NCI-H2227 (cell line): ENCODE results near the gene AIG1.
A peak's percentile ranks its signal among the peaks of the same experiment; 100 is the strongest.
"Not testable (repeated sequence)": the region's sequence is repeated elsewhere in the genome, so short reads cannot be mapped to it uniquely, and the experiment has no call there.

Experiments
- DNase-seq: peaks from one replicate; lab custom pipeline; 2025; ENCODE audit not compliant: unreplicated experiment; lab: John Stamatoyannopoulos, UW

AIG1 gene

GRCh38 chr6:143060806-143061596 lies at the start of gene AIG1:
Gene AIG1 (plus strand): TSS chr6:143060889. CDS start chr6:143060926, 37 bp downstream.
- peak; percentile 87 for DNase-seq

DNA sequence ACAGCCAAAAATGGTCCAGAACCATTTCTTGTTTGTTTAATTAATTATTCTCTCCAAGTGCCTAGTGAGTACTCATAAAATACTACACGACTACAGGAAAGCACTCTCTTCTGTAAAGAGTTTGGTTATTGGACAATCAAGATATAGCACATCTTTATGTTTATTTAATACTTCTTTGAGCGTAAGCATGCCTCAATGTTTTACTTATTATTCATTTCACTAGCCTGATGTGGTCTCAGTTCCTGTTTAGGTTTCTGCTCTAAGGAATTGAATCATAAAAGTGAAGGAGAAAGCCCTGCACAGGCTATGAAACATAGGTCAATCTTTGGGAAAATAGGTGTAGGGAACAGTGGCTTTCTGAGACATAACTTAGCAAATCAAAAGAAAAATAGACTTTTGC lies 45.9 kb upstream of the AIG1 start:
- DNase-seq, result no peak

DNA sequence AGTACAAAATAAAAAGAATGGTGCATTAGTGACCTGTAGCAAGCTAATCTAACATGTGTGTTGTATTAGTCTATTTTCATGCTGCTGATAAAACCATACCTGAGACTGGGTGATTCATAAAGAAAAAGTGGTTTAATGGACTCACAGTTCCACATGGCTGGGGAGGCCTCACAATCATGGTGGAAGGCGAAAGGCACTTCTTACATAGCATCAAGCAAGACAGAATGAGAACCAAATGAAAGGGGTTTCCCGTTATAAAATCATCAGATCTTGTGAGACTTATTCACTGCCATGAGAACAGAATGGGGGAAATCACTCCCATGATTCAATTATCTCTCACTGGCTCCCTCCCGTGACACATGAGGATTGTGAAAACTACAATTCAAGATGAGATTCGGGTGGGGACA lies 45.4 kb upstream of the AIG1 start:
- DNase-seq, result no peak

GRCh38 chr6:143018955-143019354 lies 41.7 kb upstream of the AIG1 start:
- DNase-seq, result no peak

DNA sequence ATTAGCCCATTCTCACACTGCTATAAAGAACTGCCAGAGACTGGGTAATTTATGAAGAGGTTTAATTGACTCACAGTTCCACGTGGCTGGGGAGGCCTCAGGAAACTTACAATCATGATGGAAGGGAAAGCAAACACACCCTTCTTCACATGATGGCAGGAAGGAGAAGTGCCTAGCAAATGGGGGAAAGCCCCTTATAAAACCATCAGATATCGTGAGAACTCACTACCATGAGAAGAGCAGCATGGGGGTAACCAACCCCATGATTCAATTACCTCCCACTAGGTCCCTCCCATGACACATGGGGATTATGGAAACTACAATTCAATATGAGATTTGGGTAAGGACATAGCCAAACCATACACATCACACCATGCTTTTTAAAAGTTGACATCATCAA lies 39.8 kb upstream of the AIG1 start:
- DNase-seq, result not testable (repeated sequence)

- no peak for DNase-seq
Measured at GRCh38 chr6:143021543-143021942, 39.1 kb upstream of the AIG1 start.

DNA sequence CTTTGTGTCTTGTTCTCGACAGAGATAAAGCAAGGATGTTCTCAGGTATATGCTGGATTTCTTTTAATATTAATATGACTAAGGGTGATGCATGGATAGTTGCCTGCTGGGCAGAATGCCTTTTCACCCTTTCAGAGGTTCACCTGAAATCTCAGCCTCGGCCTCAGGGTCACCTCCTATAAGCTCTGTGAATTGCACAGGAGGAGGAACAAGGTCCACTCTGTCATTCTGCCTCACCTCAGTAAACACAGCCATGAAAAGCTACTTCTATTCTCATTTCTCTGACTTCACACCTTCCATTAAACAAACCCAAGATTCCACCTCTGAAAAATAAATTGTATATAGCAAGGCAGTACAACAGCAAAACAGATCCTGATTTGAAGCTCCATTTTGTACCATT lies 38.1 kb upstream of the AIG1 start:
- DNase-seq, result no peak

DNA sequence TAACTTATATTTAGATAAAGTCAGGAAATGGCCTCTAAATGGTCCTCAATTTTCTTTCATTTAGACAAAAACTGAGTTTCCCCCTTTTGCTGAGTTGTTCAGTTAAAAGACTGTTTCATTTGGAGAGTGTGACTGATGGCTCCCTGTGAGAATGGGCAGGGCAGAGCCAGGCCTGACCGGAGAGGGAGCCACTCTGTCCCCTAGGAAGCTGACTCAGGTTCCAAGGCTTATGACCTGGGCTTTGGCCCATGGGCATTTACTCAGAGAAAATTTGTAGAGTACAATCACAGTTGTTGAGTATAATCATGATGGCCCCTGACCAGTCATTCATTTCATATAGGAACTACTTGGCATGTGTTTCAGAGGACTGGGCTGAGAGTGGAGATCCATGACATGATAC lies 37.0 kb upstream of the AIG1 start:
- DNase-seq, result no peak

DNA sequence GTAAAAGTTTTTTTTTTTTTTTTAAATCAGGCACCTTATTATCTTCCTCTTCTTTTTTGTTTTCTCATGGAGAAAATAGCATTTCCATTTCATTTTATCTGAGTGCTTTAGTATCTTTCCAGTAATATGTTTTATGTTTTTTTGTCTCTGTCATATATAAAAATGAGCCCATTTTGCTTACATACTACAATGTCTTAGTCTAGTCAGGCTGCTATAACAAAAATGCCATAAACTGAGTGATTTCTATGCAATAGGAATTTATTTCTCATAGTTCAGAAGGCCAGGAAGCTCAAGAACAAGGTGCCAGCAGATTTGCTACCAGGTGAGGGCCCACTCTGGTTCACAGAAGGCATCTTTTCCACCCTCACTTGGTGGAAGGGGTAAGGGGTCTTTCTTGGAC lies 35.7 kb upstream of the AIG1 start:
- DNase-seq, result no peak

DNA sequence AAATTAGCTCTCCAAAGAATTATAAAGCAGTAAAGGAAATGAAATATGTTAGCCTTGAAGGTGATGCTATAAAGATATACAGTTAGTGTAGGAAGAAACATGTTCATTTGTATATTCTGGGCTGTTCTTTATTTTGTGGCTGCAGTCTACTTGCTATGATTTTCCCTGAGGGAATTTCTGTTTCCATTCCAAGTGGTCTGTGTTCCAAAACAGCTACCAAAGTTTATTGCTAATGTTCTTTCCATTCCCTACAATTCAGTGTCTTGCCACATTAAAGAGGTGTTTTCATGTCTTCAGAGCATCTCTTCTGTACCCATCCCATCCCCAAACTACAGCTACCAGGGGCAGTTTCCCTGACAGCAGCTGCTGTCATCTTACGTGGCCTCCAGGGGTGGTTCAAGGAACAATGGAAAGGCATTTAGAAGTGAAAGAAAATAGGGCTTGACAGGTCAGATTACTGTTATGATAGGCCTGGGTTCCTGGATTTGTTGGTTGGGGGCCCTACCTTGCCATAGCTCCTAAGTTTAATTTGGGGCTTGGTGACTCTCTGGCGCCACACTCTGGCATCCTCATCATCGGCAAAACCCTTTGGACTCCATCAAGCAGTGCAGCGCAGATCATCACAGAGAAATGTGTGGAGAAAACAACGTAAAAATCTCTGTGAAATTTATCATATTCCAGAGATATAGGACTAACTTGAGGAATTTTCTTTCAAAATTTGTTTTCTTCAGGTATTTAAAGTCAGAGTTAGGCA lies 33.8 kb upstream of the AIG1 start:
- DNase-seq, result no peak

DNA sequence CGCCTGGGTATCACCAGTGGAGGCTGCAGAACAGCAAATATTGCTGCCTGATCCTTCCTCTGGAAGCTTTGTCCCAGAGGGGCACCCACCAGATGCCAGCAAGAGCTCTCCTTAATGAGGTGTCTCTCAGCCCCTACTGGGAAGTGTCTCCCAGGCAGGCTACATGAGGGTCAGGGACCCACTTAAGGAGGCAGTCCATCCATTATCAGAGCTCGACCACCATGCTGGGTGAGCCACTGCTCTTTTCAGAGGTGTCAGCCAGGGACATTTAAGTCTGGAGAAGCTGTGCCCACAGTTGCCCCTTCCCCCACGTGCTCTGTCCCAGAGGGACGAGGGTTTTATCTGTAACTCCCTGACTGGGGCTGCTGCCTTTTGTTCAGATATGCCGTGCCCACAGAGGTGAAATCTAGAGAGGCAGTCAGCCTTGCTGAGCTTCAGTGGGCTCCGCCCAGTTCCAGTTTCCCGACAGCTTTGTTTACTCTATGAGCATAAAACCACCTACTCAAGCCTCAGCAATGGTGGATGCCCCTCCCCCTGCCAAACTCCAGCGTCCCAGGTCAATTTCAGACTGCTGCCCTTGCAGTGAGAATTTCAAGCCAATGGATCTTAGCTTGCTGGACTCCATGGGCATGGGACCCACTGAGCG lies 25.9 kb upstream of the AIG1 start:
- no peak for DNase-seq

DNA sequence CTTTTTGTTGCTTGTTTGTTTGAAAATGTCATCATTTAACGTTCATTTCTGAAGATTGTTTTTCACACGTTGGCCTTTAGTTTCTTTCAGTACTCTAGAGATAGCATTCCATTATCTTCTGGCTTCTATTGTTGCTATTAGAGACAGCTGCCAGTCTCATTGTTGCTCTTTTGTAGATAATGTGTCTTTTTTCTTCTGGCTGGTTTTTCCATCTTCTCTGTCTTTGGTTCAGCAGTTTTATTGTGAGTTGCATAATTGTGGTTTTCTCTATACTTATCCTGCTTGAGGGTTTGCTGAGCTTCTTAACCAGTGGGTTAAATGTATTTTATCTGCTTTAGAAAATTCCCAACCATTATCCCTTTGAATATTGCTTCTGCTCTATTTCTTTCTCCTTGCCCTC lies 23.2 kb upstream of the AIG1 start:
- no peak for DNase-seq

GRCh38 chr6:143038833-143039232 lies 21.9 kb upstream of the AIG1 start:
- DNase-seq, result no peak

- no peak for DNase-seq
Measured at GRCh38 chr6:143039548-143039947, 21.1 kb upstream of the AIG1 start.

- DNase-seq, result no peak
Measured at GRCh38 chr6:143040018-143040417, 20.7 kb upstream of the AIG1 start.

DNA sequence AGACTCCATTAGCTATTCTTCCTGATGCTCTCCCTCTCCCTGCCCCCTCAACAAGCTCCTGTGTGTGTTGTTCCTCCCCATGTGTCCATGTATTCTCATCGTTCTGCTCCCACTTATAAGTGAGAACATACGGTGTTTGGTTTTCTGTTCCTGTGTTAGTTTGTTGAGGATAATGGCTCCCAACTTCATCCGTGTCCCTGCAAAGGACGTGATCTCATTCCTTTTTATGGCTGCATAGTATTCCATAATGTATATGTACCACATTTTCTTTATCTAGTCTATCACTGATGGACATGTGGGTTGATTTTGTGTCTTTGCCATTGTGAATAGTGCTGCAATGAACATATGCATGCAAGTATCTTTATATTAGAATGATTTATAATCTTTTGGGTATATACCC lies 16.3 kb upstream of the AIG1 start:
- DNase-seq, result not testable (repeated sequence)

DNA sequence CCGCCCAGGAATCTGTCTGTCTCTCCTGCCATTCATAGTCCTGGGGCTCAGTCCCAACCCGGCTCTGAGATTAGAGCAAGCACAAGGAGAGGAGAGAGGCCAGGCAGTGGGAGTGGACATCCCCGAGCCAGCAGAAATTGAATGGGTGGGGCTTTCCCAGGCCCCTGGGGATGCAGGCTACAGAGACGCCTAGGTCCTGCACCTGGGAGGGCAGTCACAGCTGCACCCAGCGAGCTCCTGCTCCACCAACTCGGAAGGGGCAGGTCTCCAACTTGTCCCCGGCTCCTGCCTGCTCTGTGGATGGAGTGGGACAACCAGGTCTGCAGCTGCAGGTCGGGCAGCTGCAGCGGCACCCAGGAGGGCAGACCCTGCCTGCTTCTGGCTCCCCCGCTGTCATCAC lies 11.1 kb upstream of the AIG1 start:
- DNase-seq, result no peak

GRCh38 chr6:143050509-143050908 lies 10.2 kb upstream of the AIG1 start:
- DNase-seq, result no peak

DNA sequence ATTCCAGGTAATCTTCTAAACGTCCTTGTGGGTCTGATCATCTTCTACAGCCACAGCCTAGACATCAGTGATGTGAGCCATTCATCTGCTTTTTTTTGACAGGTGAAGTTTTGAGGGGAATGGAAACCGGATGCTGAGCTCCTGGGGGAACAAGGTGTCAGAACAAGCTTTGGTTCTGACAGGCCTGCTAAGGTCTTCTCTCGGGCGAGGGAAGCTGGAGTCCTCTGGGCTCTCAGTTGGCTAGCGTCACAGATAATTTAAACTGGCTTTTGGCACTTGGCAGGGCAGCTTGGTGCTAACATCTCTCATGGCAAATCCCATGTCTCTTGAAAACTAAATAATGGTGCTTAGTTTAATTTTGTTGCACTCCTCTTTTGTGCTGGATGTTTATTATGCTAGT lies 8.4 kb upstream of the AIG1 start:
- DNase-seq, result no peak

DNA sequence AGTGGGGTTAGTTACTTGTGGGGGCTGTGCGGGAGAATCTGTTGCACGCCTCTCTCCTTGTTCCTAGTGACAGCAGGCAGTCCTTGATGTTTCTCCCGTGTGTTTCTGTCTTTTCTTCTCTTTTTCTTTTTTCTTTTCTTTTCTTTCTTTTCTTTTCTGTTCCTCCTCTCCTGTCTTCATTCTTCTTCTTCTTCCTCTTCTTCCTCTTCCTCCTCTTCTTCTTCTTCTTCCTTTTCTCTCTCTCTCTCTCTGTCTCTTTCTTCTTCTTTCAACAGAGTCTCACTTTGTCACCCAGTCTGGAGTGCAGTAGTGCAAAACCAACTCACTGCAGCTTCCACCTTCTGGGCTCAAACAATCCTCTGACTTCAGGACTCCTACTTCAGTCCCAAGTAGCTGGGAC lies 6.8 kb upstream of the AIG1 start:
- no peak for DNase-seq

GRCh38 chr6:143054329-143054728 lies 6.4 kb upstream of the AIG1 start:
- no peak for DNase-seq

GRCh38 chr6:143055213-143055612 lies 5.5 kb upstream of the AIG1 start:
- DNase-seq, result no peak
